Subcutaneous adipose tissue (tissue), 4 donors: ENCODE data around the gene SOWAHB. TPM values are rescaled to one million over a fixed set of nuclear protein-coding genes. Genes with fewer than 3 reads are reported as not detected.

ENCODE experiments used
- total RNA-seq, 4 donors: library from RNA; depleted of rRNA; stranded (reverse); fragments of >200 nt; gene quantifications; one replicate each; pipeline ENCODE4 v1.1.0, GENCODE V29; 2016
- TF ChIP-seq, protein P1 (sequence below): fragments of 450-650 bp; IDR thresholded peaks from one replicate; pipeline ENCODE4 v1.5.1; 2016; ENCODE audit warnings: low read depth, mild to moderate bottlenecking, control low read depth, antibody characterized with exemption, moderate library complexity

Gene SOWAHB
- total RNA-seq, 4 donors from 2014 or later, result not detected

GRCh38 chr4:76866641-76867040, 31.3 kb downstream of the SOWAHB start:
- TF ChIP-seq, protein P1, sequence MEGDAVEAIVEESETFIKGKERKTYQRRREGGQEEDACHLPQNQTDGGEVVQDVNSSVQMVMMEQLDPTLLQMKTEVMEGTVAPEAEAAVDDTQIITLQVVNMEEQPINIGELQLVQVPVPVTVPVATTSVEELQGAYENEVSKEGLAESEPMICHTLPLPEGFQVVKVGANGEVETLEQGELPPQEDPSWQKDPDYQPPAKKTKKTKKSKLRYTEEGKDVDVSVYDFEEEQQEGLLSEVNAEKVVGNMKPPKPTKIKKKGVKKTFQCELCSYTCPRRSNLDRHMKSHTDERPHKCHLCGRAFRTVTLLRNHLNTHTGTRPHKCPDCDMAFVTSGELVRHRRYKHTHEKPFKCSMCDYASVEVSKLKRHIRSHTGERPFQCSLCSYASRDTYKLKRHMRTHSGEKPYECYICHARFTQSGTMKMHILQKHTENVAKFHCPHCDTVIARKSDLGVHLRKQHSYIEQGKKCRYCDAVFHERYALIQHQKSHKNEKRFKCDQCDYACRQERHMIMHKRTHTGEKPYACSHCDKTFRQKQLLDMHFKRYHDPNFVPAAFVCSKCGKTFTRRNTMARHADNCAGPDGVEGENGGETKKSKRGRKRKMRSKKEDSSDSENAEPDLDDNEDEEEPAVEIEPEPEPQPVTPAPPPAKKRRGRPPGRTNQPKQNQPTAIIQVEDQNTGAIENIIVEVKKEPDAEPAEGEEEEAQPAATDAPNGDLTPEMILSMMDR, result no peak

DNA sequence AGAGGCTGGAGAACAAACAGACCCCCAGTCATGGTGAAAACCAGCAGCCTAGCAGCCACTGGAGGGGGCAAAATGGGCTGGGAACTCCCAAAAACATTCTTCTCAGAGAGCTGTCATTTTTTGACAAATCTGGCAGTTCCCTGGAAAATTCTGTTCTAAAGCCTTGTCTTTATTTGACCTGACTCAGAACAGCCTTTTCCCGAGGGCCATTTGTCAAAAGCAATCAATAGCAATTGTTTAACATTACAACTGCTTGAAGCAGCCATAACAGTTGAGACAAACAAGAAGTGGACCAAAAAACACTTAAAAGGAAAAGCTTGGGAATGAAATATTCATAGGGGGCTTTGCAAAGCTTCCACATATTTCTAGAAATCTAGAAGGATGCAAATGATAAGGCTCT, 39.6 kb downstream of the SOWAHB start:
- TF ChIP-seq, protein P1, result no peak

GRCh38 chr4:76857074-76857409, 40.9 kb downstream of the SOWAHB start:
- TF ChIP-seq, protein P1, result no peak

DNA sequence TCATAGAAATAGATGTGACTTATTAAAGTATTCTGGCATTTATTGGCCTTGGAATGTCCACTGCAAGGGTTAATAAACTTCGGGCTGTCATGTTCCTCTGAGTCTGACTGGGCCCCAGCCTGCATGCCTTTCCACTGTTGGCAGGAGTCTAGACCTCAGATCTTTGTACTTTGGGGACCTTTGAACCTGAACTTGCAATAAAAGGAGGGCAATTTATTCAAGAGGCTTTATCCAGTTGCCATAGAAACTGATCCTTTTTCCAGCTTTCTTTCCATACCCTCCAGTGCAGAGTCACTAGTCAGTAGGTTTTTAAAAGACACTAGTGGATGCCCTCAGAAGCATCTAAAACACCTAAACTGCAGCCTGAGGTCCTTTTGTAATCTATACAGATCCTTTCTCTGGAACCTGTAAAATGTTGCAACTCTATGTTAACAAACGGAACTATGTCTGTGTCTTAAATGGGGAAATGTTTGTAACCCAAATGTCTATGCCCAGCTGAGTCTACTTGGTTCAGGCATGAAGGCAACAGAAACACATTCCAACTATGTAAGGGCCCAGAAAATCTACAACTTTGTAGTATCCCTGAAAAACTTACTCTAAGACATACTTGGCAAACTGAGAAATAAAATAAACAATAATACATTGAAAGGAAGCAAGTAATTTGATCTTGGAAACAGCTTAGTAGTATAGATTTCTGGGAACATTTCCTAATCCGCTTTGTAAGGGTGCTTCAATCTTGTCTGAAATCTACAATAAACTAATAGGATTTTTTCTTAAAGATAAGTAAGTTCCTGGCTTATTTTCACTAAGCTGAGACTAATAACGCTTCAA, 41.5 kb downstream of the SOWAHB start:
- TF ChIP-seq, protein P1, result no peak

GRCh38 chr4:76854858-76855257, 43.1 kb downstream of the SOWAHB start:
- TF ChIP-seq, protein P1, result no peak

DNA sequence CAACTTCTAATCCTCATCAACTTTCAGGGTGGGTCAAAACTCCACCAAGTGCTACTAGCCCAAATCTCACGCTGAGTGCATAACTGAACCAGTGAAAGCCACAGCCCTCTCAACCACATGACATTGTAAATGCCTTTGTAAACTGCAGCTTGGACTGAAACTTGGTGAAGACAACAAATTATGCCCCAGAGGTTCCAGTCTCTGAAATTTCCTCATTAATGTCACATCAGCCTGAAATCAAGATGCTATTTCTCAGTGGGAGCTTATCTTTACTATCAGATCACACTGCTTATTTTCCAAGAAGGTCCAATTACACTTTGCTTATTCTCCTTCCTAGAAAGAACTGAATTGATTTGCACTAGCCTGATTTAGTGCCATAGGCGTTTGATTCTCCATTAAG, 46.6 kb downstream of the SOWAHB start:
- TF ChIP-seq, protein P1, result no peak

DNA sequence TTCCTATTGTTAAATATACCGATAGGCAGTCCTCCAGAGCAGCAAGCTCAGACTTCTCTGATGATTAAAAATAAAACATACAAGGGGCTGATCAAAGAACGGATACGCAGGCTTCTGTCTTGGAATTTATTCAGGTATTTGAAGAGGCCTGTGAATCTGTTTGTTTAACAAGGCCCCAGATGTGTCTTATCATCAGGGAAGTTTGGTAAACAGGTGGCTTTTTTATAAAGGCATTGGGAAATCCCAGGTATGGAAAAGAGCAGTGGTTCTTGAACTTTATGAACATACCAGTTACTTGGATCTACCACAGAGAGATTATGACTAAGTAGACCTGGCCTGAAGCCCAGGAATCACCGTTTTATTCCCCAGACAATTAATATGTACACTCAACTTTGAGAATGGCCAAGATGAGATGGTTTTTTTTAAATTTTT, 47.9 kb downstream of the SOWAHB start:
- TF ChIP-seq, protein P1, result no peak

Other genes starting within 250 kb of the SOWAHB start
- 100 to 1,000 TPM; 323 to 398 (median 349) TPM for gene SEPTIN11, start 51.6 kb upstream of the SOWAHB start, total RNA-seq
- 100 to 1,000 TPM; 234 to 328 (median 298) TPM for gene CCNI, start 177.8 kb upstream of the SOWAHB start, total RNA-seq